Cardiac septum (tissue), 1 donor: ENCODE data around the gene TRAF3IP1. TPM values are rescaled to one million over a fixed set of nuclear protein-coding genes. Genes with fewer than 3 reads are reported as not detected.
"Not testable (repeated sequence)": the region's sequence is repeated elsewhere in the genome, so short reads cannot be mapped to it uniquely, and the experiment has no call there.

Experiments used
- DNase-seq: peaks from one replicate; pipeline ENCODE4 v3.0.0-alpha.2; 2020; ENCODE audit warnings: low spot score
- intact Hi-C: fragments of 100-400 bp; cut with DNase I; formaldehyde crosslinking; loops from one replicate; pipeline ENCODE4 v1.14.0; 2022
- total RNA-seq: library from RNA; stranded (reverse); fragmentation: NEBNext Ultra II Directional; extraction: Animal tissue kit (Norgen Biotek cat#: 25700); gene quantifications from one replicate; pipeline ENCODE4 v1.2.1, GENCODE V29; 2021
- donor health status: DM: no; HTN: no; CAD: no.

TRAF3IP1 gene
- total RNA-seq, 1 donor from 2014 or later = 16.3 TPM

DNA sequence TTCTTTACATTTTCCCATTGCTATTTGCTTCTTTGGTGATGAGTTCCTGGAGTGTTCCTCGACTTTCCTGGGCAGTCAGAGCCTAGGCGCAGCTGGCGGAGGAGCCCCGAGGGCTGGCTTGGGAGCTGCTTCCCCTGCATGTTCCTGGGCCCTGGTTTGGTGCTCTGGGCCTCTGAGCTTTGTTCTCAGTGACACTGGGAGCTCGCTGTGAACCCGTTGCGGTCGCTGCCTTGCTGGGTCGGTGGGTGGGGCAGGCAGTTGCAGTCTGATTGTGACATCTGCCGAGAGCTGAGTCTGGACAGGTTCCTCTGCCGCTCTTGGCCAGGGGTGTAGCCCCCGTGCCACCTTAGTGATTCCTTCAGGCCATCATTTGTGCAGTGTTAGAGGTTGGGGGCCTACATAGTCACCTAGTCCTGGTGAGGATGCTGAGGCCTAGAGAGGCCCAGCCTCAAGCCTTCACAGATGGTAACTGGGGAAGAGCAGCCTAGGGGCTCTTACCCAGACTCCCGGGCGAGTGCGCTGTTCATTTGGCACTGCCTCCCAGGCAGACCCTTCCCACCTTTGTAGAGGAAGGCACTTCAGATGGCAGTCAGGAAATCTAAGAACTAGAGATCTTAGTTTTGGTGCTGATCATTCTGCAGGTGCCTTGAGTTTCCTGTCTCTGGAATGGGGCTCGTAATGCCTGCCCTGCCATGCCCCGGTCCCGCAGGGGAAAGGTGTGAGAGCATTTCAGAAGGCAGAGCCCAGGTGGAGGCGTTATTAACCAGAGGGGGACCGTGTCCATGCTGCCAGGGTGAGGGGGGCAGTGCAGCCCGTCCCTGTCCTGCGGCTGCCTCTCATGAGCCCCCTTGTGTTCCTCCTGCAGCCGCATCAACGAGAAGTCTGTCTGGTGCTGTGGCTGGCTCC is 114.8 kb downstream of the TRAF3IP1 start:
- no peak for DNase-seq
- intact Hi-C loops = no loop called here

GRCh38 chr2:238435752-238436096 is 115.4 kb downstream of the TRAF3IP1 start:
- DNase-seq = no peak
- intact Hi-C loops = no loop called here

- no peak for DNase-seq
- intact Hi-C loops = no loop called here
Measured at GRCh38 chr2:238438856-238439849, 118.8 kb downstream of the TRAF3IP1 start.

- intact Hi-C loops = no loop called here
- no peak for DNase-seq
Measured at GRCh38 chr2:238439917-238440316, 119.6 kb downstream of the TRAF3IP1 start.

GRCh38 chr2:238440331-238440730 is 120.0 kb downstream of the TRAF3IP1 start:
- intact Hi-C loops = no loop called here
- no peak for DNase-seq

DNA sequence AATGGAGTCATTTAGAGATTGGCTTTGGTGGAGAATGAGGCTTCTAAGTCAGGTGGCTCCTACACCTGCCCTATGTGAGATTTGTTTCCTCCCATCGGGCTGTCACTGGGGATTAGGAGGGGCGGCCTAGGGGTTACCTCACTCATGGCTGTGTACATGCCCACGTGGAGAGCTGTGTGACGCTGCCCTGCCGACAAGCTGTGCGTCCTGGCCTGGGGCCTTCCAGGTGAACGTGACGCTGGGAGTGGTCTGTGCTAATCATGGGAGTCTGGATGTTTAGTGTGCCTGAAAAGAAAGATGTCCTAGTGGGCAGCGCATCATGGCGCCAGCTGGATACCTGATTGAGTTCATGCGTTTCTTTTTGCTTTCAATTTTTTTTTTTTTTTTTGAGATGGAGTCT is 120.4 kb downstream of the TRAF3IP1 start:
- intact Hi-C loops = no loop called here
- DNase-seq = no peak

- intact Hi-C loops = no loop called here
Measured at GRCh38 chr2:238441262-238442114, 121.2 kb downstream of the TRAF3IP1 start.

GRCh38 chr2:238442257-238442656 is 121.9 kb downstream of the TRAF3IP1 start:
- DNase-seq, intact Hi-C loops: not testable (repeated sequence)

More at GRCh38 chr2:238441262-238442114, 121.2 kb downstream of the TRAF3IP1 start:
- DNase-seq = no peak

DNA sequence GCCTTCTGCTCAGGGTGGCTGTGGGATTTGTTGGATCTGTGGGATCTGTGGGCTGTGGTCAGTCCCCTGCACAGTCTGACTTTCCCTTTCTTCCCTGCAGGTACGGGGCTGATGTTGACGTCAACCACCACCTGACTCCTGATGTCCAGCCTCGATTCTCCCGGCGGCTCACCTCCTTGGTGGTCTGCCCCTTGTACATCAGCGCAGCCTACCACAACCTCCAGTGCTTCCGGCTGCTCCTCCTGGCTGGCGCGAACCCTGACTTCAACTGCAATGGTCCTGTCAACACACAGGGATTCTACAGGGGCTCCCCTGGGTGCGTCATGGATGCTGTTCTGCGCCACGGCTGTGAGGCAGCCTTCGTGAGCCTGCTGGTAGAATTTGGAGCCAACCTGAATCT is 123.9 kb downstream of the TRAF3IP1 start:
- intact Hi-C loops = no loop called here
- DNase-seq = peak; percentile 47

DNA sequence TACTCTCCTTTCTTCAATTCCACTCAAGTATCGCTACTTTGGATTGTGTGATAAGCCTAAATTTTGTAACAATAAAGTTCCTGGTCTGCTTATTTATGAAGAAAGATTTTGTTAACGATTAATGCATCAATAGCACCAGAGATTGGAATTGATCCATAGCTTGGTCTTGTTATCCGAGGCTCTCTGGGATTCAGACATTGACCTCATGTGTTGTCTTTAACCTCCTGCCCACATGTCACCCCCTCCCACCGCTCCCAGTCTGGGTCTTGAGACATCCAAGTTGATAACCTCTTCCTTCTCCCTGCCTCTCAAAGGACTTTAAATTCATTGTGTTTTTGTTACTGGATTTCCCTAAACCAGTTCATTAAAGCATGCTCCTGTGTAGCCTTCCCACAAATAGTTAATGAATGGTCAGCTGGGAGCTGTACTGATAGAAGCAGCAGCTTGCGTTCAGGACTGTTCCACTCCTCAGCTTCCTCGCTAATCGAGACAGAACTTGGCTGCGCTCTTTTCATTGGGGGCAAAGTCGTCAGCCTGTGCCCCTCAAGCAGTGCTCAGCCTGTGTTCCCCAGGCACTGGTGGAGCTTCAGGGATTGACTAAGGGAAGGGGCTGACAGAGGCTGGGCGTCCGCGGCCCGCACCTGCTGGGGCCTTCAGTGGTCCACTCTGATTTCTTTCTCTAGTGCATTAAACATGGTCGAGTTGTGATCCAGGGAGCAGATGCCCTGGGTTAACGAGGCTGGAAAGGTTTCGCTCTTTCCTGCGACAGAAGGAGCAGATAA is 125.3 kb downstream of the TRAF3IP1 start:
- no peak for DNase-seq
- intact Hi-C loops = no loop called here

DNA sequence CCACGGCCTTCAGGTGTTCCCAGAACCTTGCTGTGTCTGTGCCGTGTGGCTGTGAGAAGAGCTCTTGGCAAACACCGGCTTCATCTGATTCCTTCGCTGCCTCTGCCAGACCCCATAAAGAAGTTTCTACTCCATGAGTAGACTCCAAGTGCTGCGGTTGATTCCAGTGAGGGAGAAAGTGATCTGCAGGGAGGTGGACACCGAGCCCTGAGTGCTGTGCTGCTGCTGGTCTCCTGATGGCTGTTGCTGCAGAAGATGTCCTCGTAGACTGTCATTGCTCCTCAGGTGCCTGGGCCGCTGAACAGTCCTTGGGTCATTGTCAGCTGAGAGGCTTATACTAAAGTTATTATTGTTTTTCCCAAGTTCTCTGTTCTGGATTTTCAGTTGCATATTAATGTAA is 126.1 kb downstream of the TRAF3IP1 start:
- intact Hi-C loops = no loop called here

DNA sequence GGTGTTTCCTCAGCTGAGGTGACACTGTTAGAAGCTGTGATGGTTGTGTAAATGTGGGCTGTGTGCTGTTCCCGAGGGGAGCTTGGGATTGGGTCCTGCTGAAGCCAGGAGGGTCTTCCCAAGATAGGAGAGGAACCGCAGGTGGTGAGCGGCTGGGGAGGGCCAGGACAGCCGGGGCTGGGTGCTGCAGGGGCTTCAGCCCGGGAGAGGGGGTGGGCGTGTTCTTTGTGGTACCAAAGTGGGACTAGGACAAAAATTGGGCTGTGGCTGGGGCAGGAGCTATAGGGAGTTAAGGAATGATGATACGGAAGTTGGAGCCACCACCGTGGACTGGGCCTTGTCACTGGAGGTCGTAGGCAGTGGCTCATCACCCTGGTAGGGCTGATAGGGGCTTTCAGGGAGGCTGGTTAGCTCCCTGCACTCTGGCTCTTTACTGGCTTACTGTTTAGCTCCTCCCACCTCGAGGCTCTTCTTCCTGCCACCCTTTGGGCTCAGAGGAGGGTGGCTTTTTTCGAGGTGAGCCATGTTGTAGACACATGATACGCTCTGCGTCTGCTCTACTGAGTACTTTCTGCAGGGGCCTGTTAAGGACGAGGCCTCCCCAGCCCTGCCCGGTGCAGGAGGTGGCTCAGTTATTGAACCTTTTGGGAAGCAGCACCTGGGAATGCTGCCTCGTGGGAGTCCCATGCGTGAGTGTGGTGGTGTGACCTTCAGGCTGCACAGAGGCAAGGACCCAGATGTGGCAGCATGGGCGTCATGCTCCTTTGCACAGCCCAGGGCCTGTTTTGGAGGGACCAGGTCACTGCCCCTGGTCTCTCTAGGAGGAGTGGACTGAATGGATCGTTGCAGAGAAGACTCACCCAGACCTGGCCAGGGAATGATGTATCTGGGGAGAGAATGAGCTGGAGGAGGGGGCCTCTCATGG is 128.0 kb downstream of the TRAF3IP1 start:
- intact Hi-C loops = no loop called here
- DNase-seq = no peak

More for the DNA sequence above, 126.1 kb downstream of the TRAF3IP1 start:
- no peak for DNase-seq

GRCh38 chr2:238449241-238449640 is 128.9 kb downstream of the TRAF3IP1 start:
- intact Hi-C loops = no loop called here
- no peak for DNase-seq

GRCh38 chr2:238449909-238450417 is 129.6 kb downstream of the TRAF3IP1 start:
- DNase-seq = no peak
- intact Hi-C loops = no loop called here

DNA sequence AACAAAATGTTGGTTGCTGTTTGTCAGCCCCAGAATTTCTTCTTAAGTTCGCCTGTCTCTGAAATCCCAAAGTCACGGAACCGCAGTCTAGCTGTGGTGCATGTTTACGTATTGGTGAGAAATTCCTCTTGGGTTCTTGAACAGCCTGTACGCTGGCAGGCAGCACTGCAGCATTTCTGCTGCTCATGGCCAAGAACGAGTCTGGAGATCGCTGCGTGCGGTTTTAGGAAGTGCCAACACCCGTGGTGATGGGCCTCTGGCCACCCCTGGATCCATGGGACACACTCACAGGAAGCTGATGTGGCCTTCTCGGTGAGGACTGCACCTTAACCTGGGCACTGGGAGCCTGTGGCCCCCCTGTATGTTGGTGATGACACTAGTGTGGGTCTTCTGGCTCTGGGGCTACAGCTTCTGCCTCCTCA is 130.1 kb downstream of the TRAF3IP1 start:
- intact Hi-C loops = no loop called here
- no peak for DNase-seq
